HEK293 (cell line): ENCODE data around the gene FHIP1B.

ENCODE experiments used
- CTCF ChIA-PET: fragments of 350-600 bp; formaldehyde crosslinking; extraction: SDS; loops from one replicate; lab custom pipeline; 2021; ENCODE audit warnings: antibody characterized with exemption; lab: Yijun Ruan, JAX
- POLR2A ChIA-PET: fragments of 300-600 bp; formaldehyde crosslinking; extraction: SDS; loops from one replicate; lab custom pipeline; 2020; ENCODE audit warnings: antibody characterized with exemption, inconsistent platforms; lab: Yijun Ruan, JAX
- H3K27ac ChIP-seq: fragments of 200-500 bp; sonication (Bioruptor generic); 2 replicates; pipeline ENCODE4 v1.5.1; 2014; ENCODE audit warnings: low read depth, low read length, control low read depth, inconsistent platforms; ENCODE audit errors: extremely low read depth
- H3K36me3 ChIP-seq, 2 experiments: fragments of 200-500 bp in 1 of 2; sonication (Bioruptor generic) in 1 of 2; 1 replicate in 1 of 2; 2 replicates in 1 of 2; pipeline ENCODE4 v1.5.1; 2014 to 2017; ENCODE audit warnings: inconsistent platforms in 2 of 2, low read length in 2 of 2; ENCODE audit not compliant: control insufficient read depth in 2 of 2, insufficient read depth in 1 of 2
- H3K4me1 ChIP-seq: fragments of 200-500 bp; sonication (Bioruptor generic); 2 replicates; pipeline ENCODE4 v1.5.1; 2014; ENCODE audit warnings: mild to moderate bottlenecking, low read length, inconsistent platforms; ENCODE audit not compliant: control insufficient read depth, insufficient read depth
- H3K4me3 ChIP-seq: 2 replicates; pipeline ENCODE4 v1.5.1; 2011; ENCODE audit warnings: low read depth, mild to moderate bottlenecking, control low read depth, low read length, moderate library complexity
- H3K9me3 ChIP-seq: fragments of 200-500 bp; sonication (Bioruptor generic); 2 replicates; pipeline ENCODE4 v1.5.1; 2014; ENCODE audit warnings: low read depth, low read length, inconsistent platforms; ENCODE audit not compliant: control insufficient read depth, insufficient read depth
- EGR2 ChIP-seq: fragments of 450-650 bp; formaldehyde crosslinking; IDR thresholded peaks from 2 replicates; pipeline ENCODE4 v1.5.1; 2016; ENCODE audit warnings: low read depth, missing biosample characterization, missing genetic modification characterization
- INSM2 ChIP-seq: fragments of 450-650 bp; formaldehyde crosslinking; IDR thresholded peaks from 2 replicates; pipeline ENCODE4 v1.5.1; 2016; ENCODE audit warnings: missing biosample characterization, missing genetic modification characterization
- MEIS1 ChIP-seq: sonication (generic); formaldehyde crosslinking; IDR thresholded peaks from 2 replicates; pipeline ENCODE4 v1.8.1; 2022; ENCODE audit warnings: missing genetic modification reagents, mild to moderate bottlenecking, borderline replicate concordance
- OVOL3 ChIP-seq: fragments of 450-650 bp; formaldehyde crosslinking; IDR thresholded peaks from 2 replicates; pipeline ENCODE4 v1.5.1; 2016; ENCODE audit warnings: missing biosample characterization, missing genetic modification characterization
- REPIN1 ChIP-seq: fragments of 450-650 bp; formaldehyde crosslinking; IDR thresholded peaks from 2 replicates; pipeline ENCODE4 v1.5.1; 2017; ENCODE audit warnings: missing biosample characterization, missing genetic modification characterization, low read depth
- YY2 ChIP-seq: fragments of 450-650 bp; formaldehyde crosslinking; IDR thresholded peaks from 2 replicates; pipeline ENCODE4 v1.5.1; 2016; ENCODE audit warnings: missing biosample characterization, missing genetic modification characterization
- ZBTB8A ChIP-seq: fragments of 450-650 bp; formaldehyde crosslinking; IDR thresholded peaks from 2 replicates; pipeline ENCODE4 v1.5.1; 2016; ENCODE audit warnings: missing biosample characterization, missing genetic modification characterization
- ZNF121 ChIP-seq: fragments of 450-650 bp; formaldehyde crosslinking; IDR thresholded peaks from 2 replicates; pipeline ENCODE4 v1.5.1; 2016; ENCODE audit warnings: missing biosample characterization, missing genetic modification characterization
- ZNF155 ChIP-seq: fragments of 450-650 bp; formaldehyde crosslinking; IDR thresholded peaks from 2 replicates; pipeline ENCODE4 v1.5.1; 2016; ENCODE audit warnings: missing biosample characterization, missing genetic modification characterization
- ZNF157 ChIP-seq: fragments of 450-650 bp; formaldehyde crosslinking; IDR thresholded peaks from 2 replicates; pipeline ENCODE4 v1.5.1; 2016; ENCODE audit warnings: missing biosample characterization, missing genetic modification characterization
- ZNF202 ChIP-seq: fragments of 450-650 bp; formaldehyde crosslinking; IDR thresholded peaks from 2 replicates; pipeline ENCODE4 v1.5.1; 2016; ENCODE audit warnings: missing biosample characterization, missing genetic modification characterization, borderline replicate concordance
- ZNF223 ChIP-seq: fragments of 450-650 bp; formaldehyde crosslinking; IDR thresholded peaks from 2 replicates; pipeline ENCODE4 v1.5.1; 2016; ENCODE audit warnings: missing biosample characterization, missing genetic modification characterization
- ZNF501 ChIP-seq: fragments of 450-650 bp; formaldehyde crosslinking; IDR thresholded peaks from 2 replicates; pipeline ENCODE4 v1.5.1; 2016; ENCODE audit warnings: missing biosample characterization, missing genetic modification characterization
- ZNF521 ChIP-seq: fragments of 450-650 bp; formaldehyde crosslinking; IDR thresholded peaks from 2 replicates; pipeline ENCODE4 v1.5.1; 2017; ENCODE audit warnings: missing biosample characterization, mild to moderate bottlenecking, missing genetic modification characterization
- ZSCAN30 ChIP-seq: fragments of 450-650 bp; IDR thresholded peaks from 2 replicates; pipeline ENCODE4 v1.5.1; 2018; ENCODE audit warnings: missing biosample characterization, mild to moderate bottlenecking, missing genetic modification characterization, moderate library complexity
- TF ChIP-seq, protein P1 (sequence below): fragments of 450-650 bp; formaldehyde crosslinking; IDR thresholded peaks from 2 replicates; pipeline ENCODE4 v1.5.1; 2016; ENCODE audit warnings: missing biosample characterization, missing genetic modification characterization
- TF ChIP-seq, protein P2 (sequence below): fragments of 450-650 bp; formaldehyde crosslinking; optimal IDR thresholded peaks from 2 replicates; pipeline ENCODE3; 2016; ENCODE audit warnings: missing biosample characterization, mild to moderate bottlenecking, missing genetic modification characterization
- TF ChIP-seq, protein P3 (sequence below): fragments of 450-650 bp; formaldehyde crosslinking; IDR thresholded peaks from 2 replicates; pipeline ENCODE4 v1.5.1; 2017; ENCODE audit warnings: missing biosample characterization, missing genetic modification characterization

The FHIP1B gene

GRCh38 chr11:6232899-6233298 lies 1.5 kb downstream of the FHIP1B start:
- no peaks in the 10 kb centered on the region for H3K36me3 ChIP-seq
- ChIA-PET POLR2A (interaction anchor here (0.9 kb wide), 1 partner anchor 451 kb away, joined by 3 read pairs; the partner anchor contains the start of gene MRPL17), CTCF (no interaction called here)
- H3K4me1 ChIP-seq: no peaks in the 10 kb centered on the region
- no peaks in the 10 kb centered on the region for H3K9me3 ChIP-seq
- no peak overlapping the region for H3K4me3 ChIP-seq
- TF ChIP-seq OVOL3 (tag by site-specific recombination) (no peak), INSM2 (no peak), EGR2 (tag by site-specific recombination) (no peak), ZNF223 (tag by site-specific recombination) (no peak), ZBTB8A (tag by site-specific recombination) (no peak), ZSCAN30 (tag by site-specific recombination) (no peak), ZNF521 (tag by site-specific recombination) (no peak), ZNF157 (tag by site-specific recombination) (no peak), ZNF501 (tag by site-specific recombination) (no peak), ZNF155 (tag by site-specific recombination) (no peak), YY2 (tag by site-specific recombination) (no peak), ZNF202 (tag by site-specific recombination) (no peak)
- TF ChIP-seq, protein P1, sequence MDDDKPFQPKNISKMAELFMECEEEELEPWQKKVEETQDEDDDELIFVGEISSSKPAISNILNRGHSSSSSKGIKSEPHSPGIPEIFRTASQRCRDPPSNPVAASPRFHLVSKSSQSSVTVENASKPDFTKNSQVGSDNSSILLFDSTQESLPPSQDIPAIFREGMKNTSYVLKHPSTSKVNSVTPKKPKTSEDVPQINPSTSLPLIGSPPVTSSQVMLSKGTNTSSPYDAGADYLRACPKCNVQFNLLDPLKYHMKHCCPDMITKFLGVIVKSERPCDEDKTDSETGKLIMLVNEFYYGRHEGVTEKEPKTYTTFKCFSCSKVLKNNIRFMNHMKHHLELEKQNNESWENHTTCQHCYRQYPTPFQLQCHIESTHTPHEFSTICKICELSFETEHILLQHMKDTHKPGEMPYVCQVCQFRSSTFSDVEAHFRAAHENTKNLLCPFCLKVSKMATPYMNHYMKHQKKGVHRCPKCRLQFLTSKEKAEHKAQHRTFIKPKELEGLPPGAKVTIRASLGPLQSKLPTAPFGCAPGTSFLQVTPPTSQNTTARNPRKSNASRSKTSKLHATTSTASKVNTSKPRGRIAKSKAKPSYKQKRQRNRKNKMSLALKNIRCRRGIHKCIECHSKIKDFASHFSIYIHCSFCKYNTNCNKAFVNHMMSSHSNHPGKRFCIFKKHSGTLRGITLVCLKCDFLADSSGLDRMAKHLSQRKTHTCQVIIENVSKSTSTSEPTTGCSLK (tag by site-specific recombination): no peak
- TF ChIP-seq, protein P2, sequence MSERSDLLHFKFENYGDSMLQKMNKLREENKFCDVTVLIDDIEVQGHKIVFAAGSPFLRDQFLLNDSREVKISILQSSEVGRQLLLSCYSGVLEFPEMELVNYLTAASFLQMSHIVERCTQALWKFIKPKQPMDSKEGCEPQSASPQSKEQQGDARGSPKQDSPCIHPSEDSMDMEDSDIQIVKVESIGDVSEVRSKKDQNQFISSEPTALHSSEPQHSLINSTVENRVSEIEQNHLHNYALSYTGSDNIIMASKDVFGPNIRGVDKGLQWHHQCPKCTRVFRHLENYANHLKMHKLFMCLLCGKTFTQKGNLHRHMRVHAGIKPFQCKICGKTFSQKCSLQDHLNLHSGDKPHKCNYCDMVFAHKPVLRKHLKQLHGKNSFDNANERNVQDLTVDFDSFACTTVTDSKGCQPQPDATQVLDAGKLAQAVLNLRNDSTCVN (tag by site-specific recombination): no peak
- TF ChIP-seq, protein P3, sequence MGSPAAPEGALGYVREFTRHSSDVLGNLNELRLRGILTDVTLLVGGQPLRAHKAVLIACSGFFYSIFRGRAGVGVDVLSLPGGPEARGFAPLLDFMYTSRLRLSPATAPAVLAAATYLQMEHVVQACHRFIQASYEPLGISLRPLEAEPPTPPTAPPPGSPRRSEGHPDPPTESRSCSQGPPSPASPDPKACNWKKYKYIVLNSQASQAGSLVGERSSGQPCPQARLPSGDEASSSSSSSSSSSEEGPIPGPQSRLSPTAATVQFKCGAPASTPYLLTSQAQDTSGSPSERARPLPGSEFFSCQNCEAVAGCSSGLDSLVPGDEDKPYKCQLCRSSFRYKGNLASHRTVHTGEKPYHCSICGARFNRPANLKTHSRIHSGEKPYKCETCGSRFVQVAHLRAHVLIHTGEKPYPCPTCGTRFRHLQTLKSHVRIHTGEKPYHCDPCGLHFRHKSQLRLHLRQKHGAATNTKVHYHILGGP: no peak
- TF ChIP-seq, all 188 proteins: peak for 0
- H3K27ac ChIP-seq: no peak overlapping the region

GRCh38 chr11:6229911-6230310 lies 4.5 kb downstream of the FHIP1B start:
- no peaks in the 10 kb centered on the region for H3K4me1 ChIP-seq
- H3K9me3 ChIP-seq: no peaks in the 10 kb centered on the region
- ChIA-PET POLR2A (no interaction called here), CTCF (interaction anchor here (0.7 to 1.2 kb wide), 2 partner anchors 21 to 627 kb away, joined by 3 read pairs; no protein-coding TSS in a partner anchor)
- H3K27ac ChIP-seq: no peak overlapping the region
- no peak for TF ChIP-seq YY2 (tag by site-specific recombination)
- no peak for TF ChIP-seq MEIS1 (CRISPR knock-in tag)
- no peak for TF ChIP-seq ZNF121 (tag by site-specific recombination)
- no peak for TF ChIP-seq REPIN1 (tag by site-specific recombination)
- H3K4me3 ChIP-seq: no peak overlapping the region
- H3K36me3 ChIP-seq: no peaks in the 10 kb centered on the region
